IMR-90 (cell line): ENCODE data around the gene SSU72. TPM values are rescaled to one million over a fixed set of nuclear protein-coding genes. Genes with fewer than 3 reads are reported as not detected.

ENCODE experiments used
- ATAC-seq: fragments of 200-7000 bp; cut with Tn5 transposase; 2 replicates; pipeline ENCODE4 v1.9.1; 2020; ENCODE audit warnings: low read depth, mild to moderate bottlenecking, moderate library complexity
- BruUV-seq: library from RNA; stranded (reverse); fragments of 400-500 nt; replicated peaks from 2 replicates; lab custom pipeline; 2021; lab: Mats Ljungman, UMichigan
- CTCF ChIA-PET: fragments of 300-600 bp; formaldehyde crosslinking; extraction: SDS; loops from one replicate; lab custom pipeline; 2021; ENCODE audit warnings: antibody characterized with exemption; lab: Yijun Ruan, JAX
- POLR2A ChIA-PET: fragments of 300-600 bp; sonication (Branson Sonifier 250); formaldehyde crosslinking; loops from one replicate; lab custom pipeline; 2022; ENCODE audit warnings: antibody characterized with exemption; ENCODE audit not compliant: unreplicated experiment; lab: Charles Lee
- DNase-seq: peaks from one replicate; pipeline ENCODE4 v3.0.0; 2013
- H2AFZ ChIP-seq: replicated peaks from 2 replicates; pipeline ENCODE3; 2013; ENCODE audit warnings: low read length, mild to moderate bottlenecking; ENCODE audit not compliant: poor library complexity
- H2AK5ac ChIP-seq: 2 replicates; pipeline ENCODE4 v1.6.1; 2013; ENCODE audit warnings: low read depth, low read length, inconsistent platforms
- H2AK9ac ChIP-seq: replicated peaks from 2 replicates; pipeline ENCODE3; 2013; ENCODE audit warnings: mild to moderate bottlenecking, low read depth, low read length, moderate library complexity; ENCODE audit not compliant: poor library complexity
- H2BK120ac ChIP-seq: 2 replicates; pipeline ENCODE4 v1.6.1; 2013; ENCODE audit warnings: low read depth, low read length, inconsistent platforms
- H2BK15ac ChIP-seq: 3 replicates; pipeline ENCODE4 v1.6.1; 2013; ENCODE audit warnings: low read depth, low read length, inconsistent platforms
- H2BK20ac ChIP-seq: 2 replicates; pipeline ENCODE4 v1.6.1; 2013; ENCODE audit warnings: low read depth, mild to moderate bottlenecking, inconsistent platforms, low read length, moderate library complexity
- H2BK5ac ChIP-seq: 2 replicates; pipeline ENCODE4 v1.6.1; 2013; ENCODE audit warnings: mild to moderate bottlenecking, low read depth, low read length, inconsistent platforms; ENCODE audit not compliant: poor library complexity, severe bottlenecking
- H3K14ac ChIP-seq: replicated peaks from 2 replicates; pipeline ENCODE4 v1.6.1; 2013; ENCODE audit warnings: low read depth, low read length, inconsistent platforms
- H3K18ac ChIP-seq: 2 replicates; pipeline ENCODE4 v1.6.1; 2013; ENCODE audit warnings: low read depth, low read length, control low read depth
- H3K23ac ChIP-seq: 2 replicates; pipeline ENCODE4 v1.6.1; 2013; ENCODE audit warnings: low read depth, low read length, inconsistent platforms
- H3K27ac ChIP-seq: 2 replicates; pipeline ENCODE4 v1.5.1; 2013; ENCODE audit warnings: mild to moderate bottlenecking, control low read depth, low read length; ENCODE audit not compliant: insufficient read depth
- H3K27me3 ChIP-seq: 2 replicates; pipeline ENCODE4 v1.6.1; 2013; ENCODE audit warnings: low read length; ENCODE audit not compliant: control insufficient read depth, insufficient read depth
- H3K36me3 ChIP-seq: 2 replicates; pipeline ENCODE4 v1.6.1; 2013; ENCODE audit warnings: low read length, mixed read lengths; ENCODE audit not compliant: control insufficient read depth, insufficient read depth
- H3K4ac ChIP-seq: 2 replicates; pipeline ENCODE4 v1.6.1; 2013; ENCODE audit warnings: low read depth, low read length, inconsistent platforms
- H3K4me1 ChIP-seq: 2 replicates; pipeline ENCODE4 v1.6.1; 2013; ENCODE audit warnings: low read length, mixed read lengths; ENCODE audit not compliant: control insufficient read depth, insufficient read depth
- H3K4me2 ChIP-seq: 2 replicates; pipeline ENCODE4 v1.6.1; 2013; ENCODE audit warnings: low read depth, mild to moderate bottlenecking, control low read depth, low read length, moderate library complexity
- H3K4me3 ChIP-seq: 2 replicates; pipeline ENCODE4 v1.5.1; 2013; ENCODE audit warnings: low read depth, mild to moderate bottlenecking, control low read depth, low read length, moderate library complexity; ENCODE audit not compliant: insufficient read depth
- H3K56ac ChIP-seq: 2 replicates; pipeline ENCODE4 v1.6.1; 2013; ENCODE audit warnings: low read length, inconsistent platforms; ENCODE audit not compliant: insufficient read depth; ENCODE audit errors: extremely low read depth
- H3K79me1 ChIP-seq, 2 experiments: 2 replicates each; pipeline ENCODE4 v1.6.1; 2013; ENCODE audit warnings: low read length in 2 of 2, inconsistent platforms in 1 of 2, low read depth in 1 of 2
- H3K9ac ChIP-seq: 2 replicates; pipeline ENCODE4 v1.6.1; 2013; ENCODE audit warnings: low read depth, low read length, control low read depth
- H3K9me1 ChIP-seq: 2 replicates; pipeline ENCODE4 v1.6.1; 2013; ENCODE audit warnings: low read length, inconsistent platforms; ENCODE audit not compliant: insufficient read depth
- H3K9me3 ChIP-seq: 2 replicates; pipeline ENCODE4 v1.6.1; 2013; ENCODE audit warnings: low read length; ENCODE audit not compliant: control insufficient read depth, insufficient read depth
- H4K20me1 ChIP-seq: 2 replicates; pipeline ENCODE4 v1.6.1; 2013; ENCODE audit warnings: low read length, inconsistent platforms; ENCODE audit not compliant: insufficient read depth
- H4K5ac ChIP-seq: 2 replicates; pipeline ENCODE4 v1.6.1; 2013; ENCODE audit warnings: mild to moderate bottlenecking, low read depth, low read length, control low read depth
- H4K8ac ChIP-seq, 2 experiments: 2 replicates each; pipeline ENCODE4 v1.6.1; 2013; ENCODE audit warnings: low read depth in 2 of 2, low read length in 2 of 2, control low read depth in 1 of 2, inconsistent platforms in 1 of 2
- H4K91ac ChIP-seq: 2 replicates; pipeline ENCODE4 v1.6.1; 2013; ENCODE audit warnings: low read depth, low read length, inconsistent platforms; ENCODE audit not compliant: insufficient read depth
- CHD1 ChIP-seq: IDR thresholded peaks from 2 replicates; pipeline ENCODE4 v1.6.1; 2012; ENCODE audit warnings: low read depth, low read length, improper control_type of control experiment
- CTCF ChIP-seq: conservative IDR thresholded peaks from 2 replicates; pipeline ENCODE4 v1.5.1; 2012; ENCODE audit warnings: mild to moderate bottlenecking, low read depth, low read length, improper control_type of control experiment
- MAFK ChIP-seq: IDR thresholded peaks from 2 replicates; pipeline ENCODE4 v1.6.1; 2012; ENCODE audit warnings: low read depth, low read length, improper control_type of control experiment
- MAZ ChIP-seq: IDR thresholded peaks from 2 replicates; pipeline ENCODE4 v1.6.1; 2012; ENCODE audit warnings: low read depth, mild to moderate bottlenecking, low read length, improper control_type of control experiment, moderate library complexity, borderline replicate concordance
- MXI1 ChIP-seq: IDR thresholded peaks from 2 replicates; pipeline ENCODE4 v1.6.1; 2012; ENCODE audit warnings: low read depth, mild to moderate bottlenecking, low read length, moderate library complexity, borderline replicate concordance
- POLR2A ChIP-seq: IDR thresholded peaks from 2 replicates; pipeline ENCODE4 v1.6.1; 2012; ENCODE audit warnings: mild to moderate bottlenecking, low read depth, low read length
- RAD21 ChIP-seq: IDR thresholded peaks from 2 replicates; pipeline ENCODE4 v1.6.1; 2012; ENCODE audit warnings: low read length, improper control_type of control experiment
- RCOR1 ChIP-seq: IDR thresholded peaks from 2 replicates; pipeline ENCODE4 v1.6.1; 2012; ENCODE audit warnings: mild to moderate bottlenecking, low read length, improper control_type of control experiment; ENCODE audit not compliant: insufficient replicate concordance
- SMC3 ChIP-seq: fragments of 150-350 bp; IDR thresholded peaks from 2 replicates; pipeline ENCODE4 v1.6.1; 2016; ENCODE audit warnings: low read depth, mild to moderate bottlenecking, antibody characterized with exemption, low read length, moderate library complexity
- USF2 ChIP-seq: fragments of 150-350 bp; IDR thresholded peaks from 2 replicates; pipeline ENCODE4 v1.6.1; 2017; ENCODE audit warnings: mild to moderate bottlenecking, antibody characterized with exemption, low read length, low read depth
- WGBS, 2 experiments: methylation state at CpG; one replicate each; pipeline versions ENCODE4 v1.1.5 to v1.1.7; 2013; ENCODE audit warnings: missing lambda C conversion rate in 2 of 2; ENCODE audit not compliant: insufficient read length in 1 of 2; ENCODE audit errors: extremely low coverage in 2 of 2; 5-methylcytosine and 5-hydroxymethylcytosine counted together
- dilution Hi-C: fragments of 300-500 bp; cut with HindIII; formaldehyde crosslinking; loops from one replicate; pipeline ENCODE4 v1.14.3; 2018; ENCODE audit warnings: low sequenced_read_pairs; ENCODE audit not compliant: unreplicated experiment
- in situ Hi-C: fragments of 300-500 bp; cut with MboI; formaldehyde crosslinking; loops from 3 replicates; pipeline ENCODE4 v1.14.3; 2019; ENCODE audit warnings: low sequenced_read_pairs, inconsistent platforms, mixed read lengths
- intact Hi-C: fragments of 100-400 bp; cut with micrococcal nuclease; formaldehyde crosslinking; loops from 2 replicates; pipeline ENCODE4 v1.10.0; 2022
- polyA plus RNA-seq, 3 experiments: library from polyadenylated mRNA; depleted of rRNA; stranded (reverse); fragments of >200 nt; gene quantifications; 2 replicates each; pipeline ENCODE4 v1.2.3, GENCODE V29; 2012; ENCODE audit warnings: low replicate concordance in 1 of 3
- total RNA-seq: library from RNA; depleted of rRNA; stranded (reverse); fragments of >200 nt; gene quantifications from 2 replicates; pipeline ENCODE4 v1.2.3, GENCODE V29; 2012

The SSU72 gene
- total and polyA plus RNA-seq, 2 of the 4 experiments (the other 2 are of a cell fraction), result 33.7 to 88.4 TPM

- H3K56ac ChIP-seq, result no peak overlapping the region
- H3K18ac ChIP-seq, result no peak overlapping the region
- WGBS, 2 experiments, result 100% methylated on average over 3 of the region's 10 CpGs; no CpG with 5 or more reads in 1 of the 2 experiments
- no peaks in the 10 kb centered on the region for H3K9me3 ChIP-seq
- no peak overlapping the region for H3K4me3 ChIP-seq
- H2BK120ac ChIP-seq, result no peak overlapping the region
- POLR2A ChIA-PET, result no interaction called here
- peaks cover 19% of the 10 kb centered on the region for H3K9me1 ChIP-seq
- ATAC-seq (no peak), DNase-seq (no peak)
- no TSS peak for BruUV-seq
- H3K4me2 ChIP-seq, result no peak overlapping the region
- H4K20me1 ChIP-seq, result peaks cover 86% of the 10 kb centered on the region
- dilution Hi-C loops, result no loop called here
- no peak overlapping the region for H2AFZ ChIP-seq
- no peak for TF ChIP-seq MAFK
- TF ChIP-seq RCOR1, result no peak
- TF ChIP-seq SMC3, result no peak
- no peak for TF ChIP-seq MXI1
- TF ChIP-seq MAZ, result no peak
- no peak for TF ChIP-seq POLR2A
- no peak for TF ChIP-seq CTCF
- no peak for TF ChIP-seq RAD21
- TF ChIP-seq USF2, result no peak
- no peak for TF ChIP-seq CHD1
- H4K5ac ChIP-seq, result no peak overlapping the region
- H2AK9ac ChIP-seq, result no peak overlapping the region
- intact Hi-C loops, result no loop called here
- no peak overlapping the region for H2BK5ac ChIP-seq
- H2BK20ac ChIP-seq, result no peak overlapping the region
- CTCF ChIA-PET, result no interaction called here
- peaks cover 2% of the 10 kb centered on the region; the same call in 1 of the 2 replicates for H3K4me1 ChIP-seq
- H3K14ac ChIP-seq, result no peak overlapping the region
- peaks cover 16 to 60% of the 10 kb centered on the region in 2 experiments for H3K79me1 ChIP-seq
- no peak overlapping the region for H2BK15ac ChIP-seq
- no peak overlapping the region for H4K91ac ChIP-seq
- H3K36me3 ChIP-seq, result peaks cover 58% of the 10 kb centered on the region
- no peak overlapping the region for H3K23ac ChIP-seq
- in situ Hi-C loops, result no loop called here
- H2AK5ac ChIP-seq, result no peak overlapping the region
- no peak overlapping the region for H4K8ac ChIP-seq
- no peak overlapping the region for H3K9ac ChIP-seq
- H3K27ac ChIP-seq, result no peak overlapping the region
- no peak overlapping the region for H3K4ac ChIP-seq
- H3K27me3 ChIP-seq, result no peaks in the 10 kb centered on the region
These were observed 9.3 kb downstream of the SSU72 start for GRCh38 chr1:1565340-1565739.
